Adipose tissue (tissue), 3 donors: Measurements from ENCODE around the gene TTC28. TPM values are rescaled to one million over a fixed set of nuclear protein-coding genes. Genes with fewer than 3 reads are reported as not detected.

Source experiments
- H3K27ac ChIP-seq: one replicate; pipeline ENCODE4 v1.5.1; 2013; ENCODE audit warnings: low read depth, low read length
- WGBS, 3 donors: extraction: QIAGEN DNeasy Blood & Tissue Kit; methylation state at CpG; one replicate each; pipeline ENCODE4 v1.1.7; 2013; 5-methylcytosine and 5-hydroxymethylcytosine counted together
- polyA plus RNA-seq, 3 donors: library from polyadenylated mRNA; stranded (reverse); fragments of 200-250 nt; gene quantifications; one replicate each; pipeline ENCODE4 v1.2.3, GENCODE V29; 2013
- donor health status: healthy with polysubstance abuse.
- donor health status: Bipolar disorder and iron deficiency.
- donor health status: healthy.

The TTC28 gene
- polyA plus RNA-seq, 3 donors: 2.8 to 10.6 (median 8.3) TPM

- 63 to 77% (median 67%) methylated on average over 13 of the region's 13 CpGs for WGBS, 3 donors
- H3K27ac ChIP-seq: no peak overlapping the region
Observed at GRCh38 chr22:28027453-28028448, 651.9 kb downstream of the TTC28 start.

- H3K27ac ChIP-seq: no peak overlapping the region
- WGBS, 3 donors: 90 to 93% (median 92%) methylated on average over 12 of the region's 12 CpGs
Observed at GRCh38 chr22:28025866-28026575, 653.6 kb downstream of the TTC28 start.

- H3K27ac ChIP-seq: no peak overlapping the region
- WGBS, 3 donors: 75 to 94% (median 90%) methylated on average over 7 of the region's 7 CpGs
Observed at GRCh38 chr22:28025333-28025732, 654.3 kb downstream of the TTC28 start.

- WGBS, 3 donors: 79 to 95% (median 95%) methylated on average over 4 of the region's 4 CpGs
- H3K27ac ChIP-seq: no peak overlapping the region
Observed at GRCh38 chr22:28024422-28024888, 655.2 kb downstream of the TTC28 start.

GRCh38 chr22:28023774-28024173, 655.9 kb downstream of the TTC28 start:
- H3K27ac ChIP-seq: no peak overlapping the region
- WGBS, 3 donors: 85 to 95% (median 88%) methylated on average over 5 of the region's 5 CpGs

GRCh38 chr22:28023036-28023435, 656.6 kb downstream of the TTC28 start:
- WGBS, 3 donors: 88 to 96% (median 93%) methylated on average over 5 of the region's 5 CpGs
- no peak overlapping the region for H3K27ac ChIP-seq

- H3K27ac ChIP-seq: no peak overlapping the region
- 92 to 93% (median 93%) methylated on average over 7 of the region's 7 CpGs for WGBS, 3 donors
Observed at GRCh38 chr22:28021998-28022660, 657.5 kb downstream of the TTC28 start.

- 90 to 93% (median 91%) methylated on average over 15 of the region's 15 CpGs for WGBS, 3 donors
- H3K27ac ChIP-seq: no peak overlapping the region
Observed at GRCh38 chr22:28021116-28021997, 658.3 kb downstream of the TTC28 start.

- no peak overlapping the region for H3K27ac ChIP-seq
- WGBS, 3 donors: 52 to 56% (median 53%) methylated on average over 20 of the region's 20 CpGs
Observed at GRCh38 chr22:28019881-28020861, 659.5 kb downstream of the TTC28 start.

- H3K27ac ChIP-seq: no peak overlapping the region
- 86 to 92% (median 86%) methylated on average over 8 of the region's 8 CpGs for WGBS, 3 donors
Observed at GRCh38 chr22:28019360-28019759, 660.3 kb downstream of the TTC28 start.

- 91 to 96% (median 93%) methylated on average over 8 of the region's 8 CpGs for WGBS, 3 donors
- H3K27ac ChIP-seq: no peak overlapping the region
Observed at GRCh38 chr22:28018461-28018927, 661.1 kb downstream of the TTC28 start.

GRCh38 chr22:28017859-28018258, 661.8 kb downstream of the TTC28 start:
- H3K27ac ChIP-seq: no peak overlapping the region
- WGBS, 3 donors: 84 to 95% (median 95%) methylated on average over 4 of the region's 4 CpGs

- H3K27ac ChIP-seq: no peak overlapping the region
- WGBS, 3 donors: 88 to 100% (median 93%) methylated on average over 2 of the region's 2 CpGs
Observed at GRCh38 chr22:28017558-28017820, 662.2 kb downstream of the TTC28 start.

GRCh38 chr22:28016781-28017557, 662.7 kb downstream of the TTC28 start:
- 91 to 93% (median 93%) methylated on average over 12 of the region's 12 CpGs for WGBS, 3 donors
- H3K27ac ChIP-seq: no peak overlapping the region

- no peak overlapping the region for H3K27ac ChIP-seq
- WGBS, 3 donors: 78 to 92% (median 88%) methylated on average over 16 of the region's 16 CpGs
Observed at GRCh38 chr22:28015676-28016601, 663.7 kb downstream of the TTC28 start.
